ENCODE measurements around the gene CCDC28B.

DNA sequence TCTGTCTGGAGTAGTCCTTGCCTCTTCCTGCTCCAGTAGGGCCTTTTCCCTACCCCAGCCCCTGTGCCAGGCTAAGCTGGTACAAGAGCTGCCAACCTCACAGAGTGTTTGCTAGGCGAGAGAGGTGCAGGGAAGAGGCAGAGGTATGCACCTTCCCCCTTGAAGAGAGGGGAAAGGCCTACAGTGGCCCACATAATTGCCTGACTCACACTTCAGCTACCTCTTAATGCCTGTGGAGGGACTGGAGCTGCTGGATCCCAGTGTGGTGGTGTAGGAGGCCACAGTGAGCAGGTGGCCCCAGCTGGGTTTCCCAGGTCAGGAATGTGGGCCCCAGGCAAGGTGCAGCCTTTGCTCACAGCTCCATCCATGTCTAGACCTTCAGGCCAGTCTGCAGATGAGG lies 3.3 kb upstream of the CCDC28B start:
- TF ChIP-seq, protein P1, sequence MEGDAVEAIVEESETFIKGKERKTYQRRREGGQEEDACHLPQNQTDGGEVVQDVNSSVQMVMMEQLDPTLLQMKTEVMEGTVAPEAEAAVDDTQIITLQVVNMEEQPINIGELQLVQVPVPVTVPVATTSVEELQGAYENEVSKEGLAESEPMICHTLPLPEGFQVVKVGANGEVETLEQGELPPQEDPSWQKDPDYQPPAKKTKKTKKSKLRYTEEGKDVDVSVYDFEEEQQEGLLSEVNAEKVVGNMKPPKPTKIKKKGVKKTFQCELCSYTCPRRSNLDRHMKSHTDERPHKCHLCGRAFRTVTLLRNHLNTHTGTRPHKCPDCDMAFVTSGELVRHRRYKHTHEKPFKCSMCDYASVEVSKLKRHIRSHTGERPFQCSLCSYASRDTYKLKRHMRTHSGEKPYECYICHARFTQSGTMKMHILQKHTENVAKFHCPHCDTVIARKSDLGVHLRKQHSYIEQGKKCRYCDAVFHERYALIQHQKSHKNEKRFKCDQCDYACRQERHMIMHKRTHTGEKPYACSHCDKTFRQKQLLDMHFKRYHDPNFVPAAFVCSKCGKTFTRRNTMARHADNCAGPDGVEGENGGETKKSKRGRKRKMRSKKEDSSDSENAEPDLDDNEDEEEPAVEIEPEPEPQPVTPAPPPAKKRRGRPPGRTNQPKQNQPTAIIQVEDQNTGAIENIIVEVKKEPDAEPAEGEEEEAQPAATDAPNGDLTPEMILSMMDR (IDR thresholded peaks at IDR 0.05) = no peak
- TF ChIP-seq POLR2A (IDR thresholded peaks at IDR 0.05) (no peak), POLR2AphosphoS5 (IDR thresholded peaks at IDR 0.05) (no peak)
